ENCODE results near the gene CCNC.
A peak's percentile ranks its signal among the peaks of the same experiment; 100 is the strongest.

The CCNC gene, protein sequence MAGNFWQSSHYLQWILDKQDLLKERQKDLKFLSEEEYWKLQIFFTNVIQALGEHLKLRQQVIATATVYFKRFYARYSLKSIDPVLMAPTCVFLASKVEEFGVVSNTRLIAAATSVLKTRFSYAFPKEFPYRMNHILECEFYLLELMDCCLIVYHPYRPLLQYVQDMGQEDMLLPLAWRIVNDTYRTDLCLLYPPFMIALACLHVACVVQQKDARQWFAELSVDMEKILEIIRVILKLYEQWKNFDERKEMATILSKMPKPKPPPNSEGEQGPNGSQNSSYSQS

GRCh38 chr6:99568103-99568933 is at the start of gene CCNC:
Gene CCNC (minus strand): TSS chr6:99568660. CDS start chr6:99568527, 133 bp downstream.
- peak within 1 kb of the TSS; percentile 99 for H3K4me3 ChIP-seq (ENCODE audit: low read depth, low read length)
- in situ Hi-C loops (cut with HindIII; ENCODE audit: low sequenced_read_pairs) = no loop called here
- TF ChIP-seq, protein P1, sequence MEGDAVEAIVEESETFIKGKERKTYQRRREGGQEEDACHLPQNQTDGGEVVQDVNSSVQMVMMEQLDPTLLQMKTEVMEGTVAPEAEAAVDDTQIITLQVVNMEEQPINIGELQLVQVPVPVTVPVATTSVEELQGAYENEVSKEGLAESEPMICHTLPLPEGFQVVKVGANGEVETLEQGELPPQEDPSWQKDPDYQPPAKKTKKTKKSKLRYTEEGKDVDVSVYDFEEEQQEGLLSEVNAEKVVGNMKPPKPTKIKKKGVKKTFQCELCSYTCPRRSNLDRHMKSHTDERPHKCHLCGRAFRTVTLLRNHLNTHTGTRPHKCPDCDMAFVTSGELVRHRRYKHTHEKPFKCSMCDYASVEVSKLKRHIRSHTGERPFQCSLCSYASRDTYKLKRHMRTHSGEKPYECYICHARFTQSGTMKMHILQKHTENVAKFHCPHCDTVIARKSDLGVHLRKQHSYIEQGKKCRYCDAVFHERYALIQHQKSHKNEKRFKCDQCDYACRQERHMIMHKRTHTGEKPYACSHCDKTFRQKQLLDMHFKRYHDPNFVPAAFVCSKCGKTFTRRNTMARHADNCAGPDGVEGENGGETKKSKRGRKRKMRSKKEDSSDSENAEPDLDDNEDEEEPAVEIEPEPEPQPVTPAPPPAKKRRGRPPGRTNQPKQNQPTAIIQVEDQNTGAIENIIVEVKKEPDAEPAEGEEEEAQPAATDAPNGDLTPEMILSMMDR (IDR thresholded peaks at IDR 0.05; ENCODE audit: low read depth, low read length) = no peak
- peak; percentile 98 for DNase-seq (ENCODE audit: low read depth, low spot score)

- no peak overlapping the region for H3K4me3 ChIP-seq (ENCODE audit: low read depth, low read length)
- TF ChIP-seq, protein P1 (IDR thresholded peaks at IDR 0.05; ENCODE audit: low read depth, low read length) = no peak
- in situ Hi-C loops (cut with HindIII; ENCODE audit: low sequenced_read_pairs) = no loop called here
- no peak for DNase-seq (ENCODE audit: low read depth, low spot score)
These were observed 48.7 kb upstream of the CCNC start for GRCh38 chr6:99617131-99617530.

GRCh38 chr6:99614430-99615186 is 46.1 kb upstream of the CCNC start:
- TF ChIP-seq, protein P1 (IDR thresholded peaks at IDR 0.05; ENCODE audit: low read depth, low read length) = no peak
- in situ Hi-C loops (cut with HindIII; ENCODE audit: low sequenced_read_pairs) = no loop called here
- DNase-seq (ENCODE audit: low read depth, low spot score) = no peak
- H3K4me3 ChIP-seq (ENCODE audit: low read depth, low read length) = no peak overlapping the region

DNA sequence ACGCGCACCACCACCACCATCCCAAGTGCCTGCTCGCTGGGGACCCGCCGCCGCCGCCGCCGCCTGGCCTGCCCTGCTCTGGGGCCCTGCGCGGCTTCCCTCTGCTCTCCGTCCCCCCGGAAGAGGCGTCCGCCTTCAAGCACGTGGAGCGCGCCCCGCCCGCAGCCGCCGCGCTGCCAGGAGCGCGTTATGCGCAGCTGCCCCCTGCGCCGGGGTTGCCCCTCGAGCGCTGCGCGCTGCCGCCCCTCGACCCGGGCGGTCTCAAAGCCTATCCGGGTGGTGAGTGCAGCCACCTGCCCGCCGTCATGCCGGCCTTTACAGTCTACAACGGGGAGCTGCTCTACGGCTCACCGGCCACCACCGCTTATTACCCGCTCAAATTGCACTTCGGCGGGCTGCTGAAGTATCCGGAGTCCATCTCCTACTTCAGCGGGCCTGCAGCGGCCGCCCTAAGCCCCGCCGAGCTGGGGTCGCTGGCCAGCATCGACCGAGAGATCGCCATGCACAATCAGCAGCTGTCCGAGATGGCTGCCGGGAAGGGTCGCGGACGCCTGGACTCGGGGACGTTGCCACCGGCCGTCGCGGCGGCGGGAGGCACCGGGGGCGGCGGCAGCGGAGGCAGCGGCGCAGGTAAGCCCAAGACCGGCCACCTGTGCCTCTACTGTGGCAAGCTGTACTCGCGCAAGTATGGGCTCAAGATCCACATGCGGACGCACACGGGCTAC is 45.4 kb upstream of the CCNC start:
- TF ChIP-seq, protein P1 (IDR thresholded peaks at IDR 0.05; ENCODE audit: low read depth, low read length) = no peak
- in situ Hi-C loops (cut with HindIII; ENCODE audit: low sequenced_read_pairs) = no loop called here
- H3K4me3 ChIP-seq (ENCODE audit: low read depth, low read length) = no peak overlapping the region
- no peak for DNase-seq (ENCODE audit: low read depth, low spot score)

- TF ChIP-seq, protein P1 (IDR thresholded peaks at IDR 0.05; ENCODE audit: low read depth, low read length) = peak; percentile 36
- no peak for DNase-seq (ENCODE audit: low read depth, low spot score)
- in situ Hi-C loops (cut with HindIII; ENCODE audit: low sequenced_read_pairs) = no loop called here
These were observed 44.9 kb upstream of the CCNC start for GRCh38 chr6:99613409-99613704.

More at GRCh38 chr6:99613409-99613704, 44.9 kb upstream of the CCNC start:
- H3K4me3 ChIP-seq (ENCODE audit: low read depth, low read length) = no peak overlapping the region
